IPS DF 6.9 (cell line): ENCODE measurements around the gene AP2A2.

Source experiments
- DNase-seq: peaks from one replicate; pipeline ENCODE4 v3.0.0-alpha.2; 2013; ENCODE audit warnings: low read depth, low spot score
- H3K27ac ChIP-seq: one replicate; pipeline ENCODE4 v1.5.1; 2013; ENCODE audit warnings: low read length, control low read depth
- H3K27me3 ChIP-seq: 2 replicates; pipeline ENCODE4 v1.6.1; 2013; ENCODE audit warnings: mild to moderate bottlenecking, low read length; ENCODE audit not compliant: control insufficient read depth, insufficient read depth
- H3K36me3 ChIP-seq: 2 replicates; pipeline ENCODE4 v1.6.1; 2013; ENCODE audit warnings: low read length; ENCODE audit not compliant: control insufficient read depth, insufficient read depth
- H3K4me1 ChIP-seq: 2 replicates; pipeline ENCODE4 v1.6.1; 2013; ENCODE audit warnings: low read length; ENCODE audit not compliant: control insufficient read depth, insufficient read depth
- H3K4me3 ChIP-seq: 2 replicates; pipeline ENCODE4 v1.5.1; 2013; ENCODE audit warnings: mild to moderate bottlenecking, low read length
- H3K9me3 ChIP-seq: 2 replicates; pipeline ENCODE4 v1.6.1; 2013; ENCODE audit warnings: low read length, inconsistent platforms; ENCODE audit not compliant: control insufficient read depth, insufficient read depth
- WGBS: extraction: QIAGEN DNeasy Blood & Tissue Kit; methylation state at CpG from one replicate; pipeline ENCODE4 v1.1.7; 2013; ENCODE audit warnings: mixed read lengths, missing lambda C conversion rate; ENCODE audit not compliant: insufficient read length, insufficient coverage; 5-methylcytosine and 5-hydroxymethylcytosine counted together

The AP2A2 gene

DNA sequence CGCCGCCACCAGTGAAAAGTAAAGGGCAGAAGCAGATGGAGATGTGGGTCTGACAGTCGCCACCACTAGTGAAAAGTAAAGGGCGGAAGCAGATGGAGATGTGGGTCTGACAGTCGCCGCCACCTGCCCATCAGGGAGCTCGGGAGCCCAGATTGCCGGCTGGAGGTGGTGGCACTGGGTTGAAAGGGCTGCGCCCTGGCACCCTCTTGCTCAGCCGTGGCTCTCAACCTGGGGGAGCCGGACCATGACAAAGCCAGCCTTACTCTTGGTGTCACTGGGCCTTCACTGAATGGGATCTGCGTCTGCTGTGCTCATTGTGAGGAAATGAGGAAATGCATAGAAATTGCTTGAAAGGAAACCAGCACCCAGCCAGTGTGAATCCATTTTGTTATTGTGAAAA, 36.3 kb downstream of the AP2A2 start:
- DNase-seq = no peak
- Histone ChIP-seq H3K4me3 (no peak overlapping the region), H3K27me3 (no peaks in the 10 kb centered on the region), H3K27ac (no peak overlapping the region), H3K9me3 (no peaks in the 10 kb centered on the region), H3K36me3 (peaks cover 4% of the 10 kb centered on the region; the same call in 1 of the 2 replicates), H3K4me1 (peaks cover 2% of the 10 kb centered on the region; the same call in 1 of the 2 replicates)
- no CpG with 5 or more reads among the region's 12 CpGs for WGBS

DNA sequence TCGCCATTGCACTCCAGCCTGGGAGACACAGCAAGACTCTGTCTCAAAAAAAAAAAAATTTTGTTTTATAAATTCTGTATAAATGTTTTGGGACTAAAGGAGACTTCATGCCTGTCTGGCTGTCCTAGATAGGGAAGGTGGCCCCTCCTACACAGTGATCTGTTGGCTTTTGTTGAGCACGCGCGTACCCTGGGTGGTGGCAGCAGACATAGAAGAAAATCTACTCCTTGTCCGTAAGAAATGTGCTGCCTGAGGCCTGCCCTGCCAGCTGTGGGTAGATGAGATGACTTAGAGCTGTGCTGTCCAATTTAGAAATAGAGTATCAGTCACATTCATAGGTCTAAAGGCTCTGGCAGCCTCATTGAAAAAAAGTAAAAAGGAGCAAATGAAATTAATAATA, 37.0 kb downstream of the AP2A2 start:
- no peaks in the 10 kb centered on the region for H3K27me3 ChIP-seq
- no peak overlapping the region for H3K4me3 ChIP-seq
- no peaks in the 10 kb centered on the region for H3K9me3 ChIP-seq
- no CpG with 5 or more reads among the region's 5 CpGs for WGBS
- peaks cover 2% of the 10 kb centered on the region; the same call in 1 of the 2 replicates for H3K4me1 ChIP-seq
- no peak overlapping the region for H3K27ac ChIP-seq
- H3K36me3 ChIP-seq = peaks cover 4% of the 10 kb centered on the region; the same call in 1 of the 2 replicates
- no peak for DNase-seq

- WGBS = no CpG with 5 or more reads among the region's 7 CpGs
- no peak overlapping the region for H3K4me3 ChIP-seq
- no peak for DNase-seq
- H3K9me3 ChIP-seq = no peaks in the 10 kb centered on the region
- peaks cover 8% of the 10 kb centered on the region for H3K36me3 ChIP-seq
- no peak overlapping the region for H3K27ac ChIP-seq
- H3K4me1 ChIP-seq = no peaks in the 10 kb centered on the region
- no peaks in the 10 kb centered on the region for H3K27me3 ChIP-seq
Observed at GRCh38 chr11:963852-964251, 38.2 kb downstream of the AP2A2 start.

DNA sequence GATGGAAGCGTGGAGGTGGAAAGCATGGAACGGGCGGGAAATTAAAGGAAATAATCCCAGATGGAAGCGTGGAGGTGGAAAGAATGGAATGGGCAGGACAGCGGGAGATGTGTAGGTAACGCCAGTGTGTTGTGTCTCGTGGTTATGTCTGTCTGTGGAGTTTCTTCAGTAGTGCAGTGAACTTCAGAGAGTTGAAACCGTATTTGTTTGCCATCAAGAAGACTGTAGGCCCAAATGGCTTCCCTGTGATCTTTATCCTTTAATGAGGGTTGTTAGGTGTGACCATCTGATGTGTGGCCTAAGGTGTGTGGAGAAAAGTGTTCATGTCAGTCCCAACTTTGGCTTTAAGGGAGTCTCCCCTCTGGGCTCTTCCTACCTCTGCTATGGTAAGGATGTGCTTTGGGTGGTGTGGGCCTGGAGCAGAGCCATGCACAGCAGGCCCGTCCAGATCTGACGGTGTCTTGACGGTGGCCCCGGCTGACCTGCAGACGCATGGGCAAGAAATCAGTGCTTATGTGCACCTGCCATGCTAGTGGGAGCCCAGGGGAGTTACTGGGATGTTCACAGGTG, 39.6 kb downstream of the AP2A2 start:
- no peak overlapping the region for H3K4me3 ChIP-seq
- no peak overlapping the region for H3K27ac ChIP-seq
- no peaks in the 10 kb centered on the region for H3K4me1 ChIP-seq
- H3K36me3 ChIP-seq = peaks cover 12% of the 10 kb centered on the region
- WGBS = no CpG with 5 or more reads among the region's 13 CpGs
- no peaks in the 10 kb centered on the region for H3K9me3 ChIP-seq
- DNase-seq = no peak
- H3K27me3 ChIP-seq = no peaks in the 10 kb centered on the region

- H3K4me1 ChIP-seq = no peaks in the 10 kb centered on the region
- no peaks in the 10 kb centered on the region for H3K9me3 ChIP-seq
- peaks cover 27% of the 10 kb centered on the region for H3K36me3 ChIP-seq
- DNase-seq = no peak
- no peak overlapping the region for H3K27ac ChIP-seq
- H3K27me3 ChIP-seq = no peaks in the 10 kb centered on the region
- no peak overlapping the region; the same call in 1 of the 2 replicates for H3K4me3 ChIP-seq
- no CpG with 5 or more reads among the region's 31 CpGs for WGBS
Observed at GRCh38 chr11:967995-968751, 42.5 kb downstream of the AP2A2 start.

- Histone ChIP-seq H3K27me3 (no peaks in the 10 kb centered on the region), H3K27ac (no peak overlapping the region), H3K36me3 (peaks cover 23% of the 10 kb centered on the region), H3K4me3 (no peak overlapping the region), H3K4me1 (no peaks in the 10 kb centered on the region), H3K9me3 (no peaks in the 10 kb centered on the region)
- no peak for DNase-seq
- no CpG with 5 or more reads among the region's 14 CpGs for WGBS
Observed at GRCh38 chr11:968822-969221, 43.2 kb downstream of the AP2A2 start.

DNA sequence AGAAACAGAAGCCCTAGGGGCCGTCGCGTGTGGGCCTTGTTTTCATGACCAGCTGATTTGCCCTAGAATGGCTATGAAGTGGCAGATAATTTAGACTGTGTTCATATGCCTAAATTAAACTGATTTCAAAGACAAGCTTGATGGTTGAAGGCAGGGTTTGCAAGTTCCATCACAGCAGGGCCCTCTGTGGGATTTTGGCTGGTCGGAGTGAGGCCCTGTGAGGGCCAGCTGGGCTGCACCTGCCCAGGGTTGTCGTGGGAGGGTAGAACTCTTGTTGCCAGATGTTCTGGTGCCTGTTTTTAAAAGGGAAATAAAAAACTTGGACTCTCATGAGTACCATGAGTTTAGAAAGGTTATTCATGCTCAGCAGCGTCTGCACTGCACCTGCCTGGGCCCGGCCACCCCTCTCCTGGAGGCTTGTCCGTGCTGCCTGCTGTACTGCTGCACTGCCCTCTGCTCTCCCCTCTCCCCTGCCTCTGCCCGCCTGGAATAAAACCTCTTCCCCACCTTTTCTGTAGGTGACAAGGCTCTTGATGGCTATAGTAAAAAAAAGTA, 44.1 kb downstream of the AP2A2 start:
- no peak overlapping the region for H3K4me3 ChIP-seq
- WGBS = no CpG with 5 or more reads among the region's 9 CpGs
- H3K27ac ChIP-seq = no peak overlapping the region
- no peaks in the 10 kb centered on the region for H3K4me1 ChIP-seq
- DNase-seq = no peak
- no peaks in the 10 kb centered on the region for H3K27me3 ChIP-seq
- peaks cover 23% of the 10 kb centered on the region for H3K36me3 ChIP-seq
- H3K9me3 ChIP-seq = no peaks in the 10 kb centered on the region

DNA sequence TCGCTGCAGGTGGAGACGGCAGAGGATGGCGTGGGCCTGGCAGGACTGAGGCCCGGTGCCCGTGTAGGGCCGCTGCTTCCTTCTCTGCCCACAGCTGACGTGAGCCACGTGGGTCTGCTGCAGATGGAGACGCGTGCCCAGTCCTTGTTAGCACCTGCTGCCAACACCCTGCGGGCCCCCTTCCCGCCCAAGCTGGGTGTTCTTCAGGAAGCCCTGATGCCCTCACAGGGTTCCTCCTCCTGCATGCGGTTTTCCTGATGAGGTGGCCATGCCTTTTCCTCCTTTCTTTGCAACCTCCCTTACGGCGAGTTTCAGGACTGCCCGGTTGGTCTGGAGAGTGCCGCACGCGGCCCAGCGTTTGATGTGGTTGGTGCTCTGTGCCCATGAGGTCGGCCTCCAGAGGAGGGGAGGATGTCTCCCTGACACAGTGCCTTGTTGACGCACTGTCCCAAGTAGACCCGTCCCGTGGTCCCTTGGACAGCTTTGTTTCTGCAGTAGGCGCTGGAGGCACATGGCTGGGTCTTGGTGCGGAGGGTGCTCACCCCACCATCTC, 44.7 kb downstream of the AP2A2 start:
- Histone ChIP-seq H3K27ac (no peak overlapping the region), H3K4me1 (no peaks in the 10 kb centered on the region), H3K9me3 (no peaks in the 10 kb centered on the region), H3K36me3 (peaks cover 23% of the 10 kb centered on the region), H3K27me3 (no peaks in the 10 kb centered on the region), H3K4me3 (no peak overlapping the region)
- WGBS = no CpG with 5 or more reads among the region's 26 CpGs
- no peak for DNase-seq

DNA sequence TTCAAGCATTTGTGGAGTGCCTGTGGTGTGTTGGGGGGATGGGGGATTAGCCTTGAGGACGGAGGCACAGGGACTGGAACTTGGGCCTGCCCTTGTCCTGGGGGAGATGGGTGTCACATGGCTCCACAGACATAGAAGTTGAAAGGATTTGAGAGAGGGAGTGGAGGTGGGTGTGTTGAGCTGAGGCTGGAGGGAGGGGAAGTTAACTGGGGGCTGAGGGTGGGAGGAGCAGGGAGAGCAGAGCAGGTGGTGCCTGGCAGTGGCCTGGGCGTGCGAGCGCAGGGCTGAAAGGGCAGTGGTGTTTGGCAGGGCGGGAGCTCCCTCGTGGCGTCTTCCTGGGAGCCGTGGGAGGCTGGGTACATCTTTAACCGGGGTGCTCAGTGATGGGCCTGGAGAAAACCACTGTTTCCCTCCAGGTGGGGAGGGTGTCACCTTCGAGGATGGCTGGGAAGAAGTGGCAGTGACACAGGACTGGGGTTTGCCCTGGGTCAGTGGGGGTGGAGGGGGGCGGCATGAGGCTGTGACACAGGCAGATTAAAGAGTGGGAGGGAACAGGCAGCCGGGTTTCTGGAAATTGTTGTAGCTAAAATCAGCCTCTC, 45.5 kb downstream of the AP2A2 start:
- DNase-seq = no peak
- peaks cover 23% of the 10 kb centered on the region for H3K36me3 ChIP-seq
- H3K4me1 ChIP-seq = no peaks in the 10 kb centered on the region
- no peaks in the 10 kb centered on the region for H3K27me3 ChIP-seq
- no peaks in the 10 kb centered on the region for H3K9me3 ChIP-seq
- no peak overlapping the region for H3K4me3 ChIP-seq
- no peak overlapping the region for H3K27ac ChIP-seq
- WGBS = no CpG with 5 or more reads among the region's 12 CpGs

DNA sequence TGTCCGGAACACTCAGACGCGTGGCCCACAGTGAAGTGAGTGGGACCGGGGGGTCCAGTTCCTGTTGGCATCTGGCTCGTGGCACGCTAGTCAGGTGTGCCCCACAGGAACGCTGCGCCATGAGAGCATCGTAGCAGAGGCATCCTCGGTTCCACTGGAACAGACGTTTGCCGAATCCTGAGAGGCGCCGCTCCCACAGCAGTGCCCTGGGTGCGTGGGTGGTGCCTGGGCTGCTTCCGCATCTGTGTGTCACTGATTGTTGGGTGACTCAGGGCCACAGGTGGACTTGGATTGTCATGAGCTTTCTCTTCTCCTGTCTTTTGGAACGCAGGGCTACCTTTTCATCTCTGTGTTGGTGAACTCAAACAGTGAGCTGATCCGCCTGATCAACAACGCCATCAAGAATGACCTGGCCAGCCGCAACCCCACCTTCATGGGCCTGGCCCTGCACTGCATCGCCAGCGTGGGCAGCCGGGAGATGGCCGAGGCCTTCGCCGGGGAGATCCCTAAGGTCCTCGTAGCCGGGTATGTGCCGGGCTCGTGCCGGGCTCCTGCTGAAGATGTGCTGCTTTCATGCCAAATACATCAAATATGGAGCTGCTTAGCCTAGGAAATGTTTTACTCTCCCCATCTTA, 46.2 kb downstream of the AP2A2 start:
- no peak overlapping the region for H3K4me3 ChIP-seq
- no CpG with 5 or more reads among the region's 31 CpGs for WGBS
- no peaks in the 10 kb centered on the region for H3K27me3 ChIP-seq
- no peak for DNase-seq
- peaks cover 25% of the 10 kb centered on the region for H3K36me3 ChIP-seq
- H3K9me3 ChIP-seq = no peaks in the 10 kb centered on the region
- H3K4me1 ChIP-seq = no peaks in the 10 kb centered on the region; the same call in 1 of the 2 replicates
- H3K27ac ChIP-seq = no peak overlapping the region
